ENCODE measurements around the gene KCNJ15.
"Not testable (repeated sequence)": the region's sequence is repeated elsewhere in the genome, so short reads cannot be mapped to it uniquely, and the experiment has no call there.

The KCNJ15 gene

DNA sequence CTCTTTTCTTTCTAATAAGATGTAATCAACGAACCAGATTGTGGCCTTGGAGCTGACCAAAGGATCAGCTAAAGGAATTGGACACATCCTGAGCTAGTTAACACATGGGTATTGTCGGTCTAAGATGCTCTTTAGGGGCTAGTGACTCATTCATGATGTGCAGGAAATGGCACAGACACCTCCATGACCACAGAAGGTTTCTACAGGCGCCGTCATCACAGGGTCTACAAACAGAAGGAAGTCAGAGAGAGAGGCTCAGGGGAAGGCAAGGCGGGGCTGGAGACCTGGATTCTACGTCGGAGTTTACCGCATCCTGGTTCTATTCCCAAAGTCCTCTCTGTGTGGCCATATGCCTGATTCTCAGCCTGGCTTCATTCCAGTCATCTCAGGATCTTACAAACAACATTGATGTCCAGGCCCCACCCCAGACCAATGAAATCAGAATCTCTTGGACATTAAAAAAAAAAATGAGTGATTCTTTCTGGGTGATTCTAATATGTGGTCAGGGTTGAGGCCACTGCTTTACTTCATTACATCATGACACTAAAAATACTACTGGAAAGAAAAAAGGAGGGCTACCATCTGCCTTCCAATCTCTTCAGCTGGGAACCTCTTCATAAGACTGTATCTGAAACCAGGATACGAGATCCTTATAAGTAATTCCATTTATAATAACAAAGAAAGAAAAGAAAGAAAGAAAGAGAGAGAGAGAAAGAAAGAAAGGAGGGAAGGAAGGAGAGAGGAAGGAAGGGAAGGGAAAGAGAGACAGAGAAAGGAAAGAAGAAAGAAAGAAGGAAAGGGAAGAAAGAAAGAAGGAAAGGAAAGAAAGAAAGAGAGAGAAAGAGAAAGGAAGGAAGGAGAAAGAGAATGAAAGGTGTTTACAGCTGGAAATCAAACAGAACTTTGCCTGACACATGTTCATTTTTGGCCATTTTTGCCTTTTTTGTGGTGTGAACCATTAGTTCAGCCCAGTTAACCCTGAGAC lies 11.6 kb upstream of the KCNJ15 start:
- DNase-seq (ENCODE audit: low spot score) = peak; percentile 99

DNA sequence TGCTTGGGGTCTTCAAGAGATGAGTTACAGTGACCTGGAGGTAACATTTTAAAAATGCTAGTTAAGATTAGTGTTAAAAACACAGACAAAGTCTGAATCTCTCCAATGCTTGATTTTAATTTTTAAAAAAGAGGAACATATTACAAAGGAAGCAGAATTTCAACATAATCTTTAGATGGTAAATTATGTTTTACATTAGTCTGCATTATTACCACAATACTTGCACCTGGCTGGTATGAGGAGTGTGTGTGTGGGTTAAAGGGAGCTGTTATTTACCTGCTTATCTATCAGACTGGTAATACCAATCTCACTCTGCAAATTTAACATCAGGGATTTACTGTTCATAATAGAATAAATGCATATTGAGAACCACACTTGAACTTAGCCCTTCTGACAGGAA lies 10.3 kb upstream of the KCNJ15 start:
- DNase-seq (ENCODE audit: low spot score) = no peak

DNA sequence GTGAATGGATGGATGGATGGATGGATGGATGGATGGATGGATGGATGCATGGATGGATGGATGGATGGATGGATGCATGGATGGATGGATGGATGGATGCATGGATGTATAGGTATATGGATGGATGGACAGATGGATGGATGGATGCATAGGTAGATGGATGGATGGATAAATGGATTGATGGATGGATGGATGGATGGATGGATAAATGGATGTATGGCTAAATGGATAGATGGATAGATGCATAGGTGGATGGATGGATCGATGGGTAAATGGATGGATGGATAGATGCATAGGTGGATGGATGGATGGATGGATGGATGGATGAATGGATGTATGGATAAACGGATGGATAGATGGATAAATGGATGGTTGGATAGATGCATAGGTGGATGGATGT lies 9.7 kb upstream of the KCNJ15 start:
- DNase-seq (ENCODE audit: low spot score) = not testable (repeated sequence)

DNA sequence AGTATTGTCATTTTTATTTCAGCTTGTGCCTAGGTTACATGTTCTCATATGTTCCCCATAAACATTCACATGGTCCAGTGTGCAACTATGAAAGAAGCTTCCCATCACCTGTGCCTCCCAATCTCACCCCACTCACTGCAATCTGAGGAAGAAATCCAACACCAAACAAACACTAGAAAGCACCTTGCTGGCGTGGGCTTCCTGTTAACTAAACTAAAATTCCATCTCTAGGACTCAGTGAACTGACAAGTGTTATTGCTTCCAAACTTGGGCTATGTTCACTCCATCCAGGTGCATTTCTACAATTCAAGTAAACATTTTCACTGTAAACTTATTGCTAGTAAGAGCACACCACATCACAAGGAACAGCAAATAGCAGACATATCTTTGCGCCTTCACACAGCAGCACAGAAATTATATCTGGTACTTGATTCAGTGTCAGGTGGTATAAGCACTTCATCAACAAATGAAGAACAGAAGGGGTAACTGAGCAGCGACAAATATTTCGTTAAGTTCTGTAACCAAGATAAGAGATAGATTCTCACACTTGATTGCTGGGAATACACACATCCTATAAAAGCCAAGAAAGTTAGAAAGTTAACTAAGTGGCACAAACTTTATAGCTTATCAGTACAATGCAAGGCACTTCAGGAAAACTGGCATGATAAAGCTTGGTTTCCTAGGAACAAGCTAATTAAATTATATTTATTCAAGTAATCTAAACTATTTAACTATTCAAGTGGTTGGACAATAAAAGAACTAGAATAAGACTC lies 8.9 kb upstream of the KCNJ15 start:
- no peak for DNase-seq (ENCODE audit: low spot score)

DNA sequence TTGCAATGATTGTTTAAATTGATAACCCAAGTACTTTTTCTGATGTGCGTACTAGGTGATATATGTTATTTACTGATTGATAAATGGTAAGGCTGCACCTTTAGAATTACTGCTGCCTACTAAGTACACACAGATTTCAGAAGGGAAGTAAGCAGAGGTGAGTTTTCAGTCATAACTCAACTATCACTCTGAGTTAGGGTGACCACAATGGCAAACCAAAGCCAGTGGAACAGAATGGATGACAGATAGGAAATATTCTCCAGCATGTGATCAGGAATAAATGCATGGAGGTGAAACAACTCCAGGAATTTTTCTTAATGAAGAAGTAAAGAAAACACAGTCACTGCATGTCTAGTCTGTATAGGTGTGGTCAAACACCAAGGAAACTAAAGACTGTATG lies 7.5 kb upstream of the KCNJ15 start:
- DNase-seq (ENCODE audit: low spot score) = no peak

DNA sequence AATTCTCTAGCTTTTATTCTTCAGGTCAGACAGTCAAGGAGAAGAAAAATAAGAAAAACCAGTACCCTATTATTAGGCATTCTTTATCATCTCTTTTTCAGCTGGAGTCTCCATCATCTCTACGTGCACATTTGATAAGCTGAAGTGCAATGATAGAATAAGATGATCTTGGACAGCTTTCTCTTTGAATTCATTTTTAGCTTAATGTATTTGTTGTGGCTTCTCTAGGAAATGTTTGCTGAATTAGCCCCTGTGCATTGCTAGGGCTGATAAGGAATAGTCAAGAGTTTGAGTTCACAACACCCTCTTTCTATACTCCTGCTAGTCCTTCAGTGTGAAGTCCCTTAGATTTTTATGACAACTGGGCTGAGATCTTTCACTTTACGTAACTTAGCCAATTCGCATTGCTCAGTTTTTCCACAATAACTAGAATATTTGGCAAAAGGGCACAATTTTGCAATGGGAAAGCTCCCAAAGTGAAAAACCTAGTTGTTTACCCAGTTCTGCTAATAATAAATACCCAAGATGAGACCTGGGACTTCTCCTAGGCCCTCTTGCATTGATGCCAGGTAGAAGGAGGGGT lies 7.0 kb upstream of the KCNJ15 start:
- DNase-seq (ENCODE audit: low spot score) = no peak

DNA sequence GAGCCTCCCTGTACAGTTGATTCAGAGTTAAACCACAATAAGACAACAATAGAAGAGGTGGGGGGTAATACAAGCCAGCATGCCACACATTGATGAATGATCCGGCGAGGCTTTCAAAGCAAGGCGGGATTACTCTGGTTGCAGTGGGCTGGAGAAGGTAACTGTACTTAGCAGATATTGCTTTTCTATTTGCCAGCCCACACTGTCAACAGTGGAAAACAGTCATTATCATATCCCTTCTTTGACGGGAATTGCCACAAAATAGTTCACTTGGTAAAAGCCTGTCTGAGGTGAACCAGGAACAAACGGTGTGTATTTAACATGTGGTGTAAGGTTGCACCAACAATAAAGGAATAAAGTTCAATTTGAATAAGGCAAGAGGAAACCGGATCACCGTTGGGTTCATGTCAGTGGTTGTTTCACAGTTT lies 5.8 kb upstream of the KCNJ15 start:
- DNase-seq (ENCODE audit: low spot score) = no peak

DNA sequence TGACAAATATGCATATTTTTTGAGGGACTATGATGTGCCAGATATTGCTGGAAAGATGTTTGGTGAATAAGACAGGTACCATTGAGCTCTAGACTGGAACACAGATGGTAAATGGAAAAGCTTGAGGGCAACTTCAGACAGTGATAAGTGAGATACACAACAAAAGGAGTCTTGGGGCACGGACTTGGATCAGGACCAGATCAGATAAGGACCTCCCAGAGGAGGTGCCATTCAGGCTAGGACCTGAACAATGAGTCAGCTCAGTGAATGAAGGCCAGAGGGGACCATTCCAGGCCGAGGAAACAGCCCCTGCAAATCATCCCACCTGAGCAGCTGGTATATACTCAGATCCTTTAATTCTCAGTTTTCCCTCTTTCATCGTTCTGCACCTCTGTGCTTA lies 1.8 kb upstream of the KCNJ15 start:
- no peak for DNase-seq (ENCODE audit: low spot score)

DNA sequence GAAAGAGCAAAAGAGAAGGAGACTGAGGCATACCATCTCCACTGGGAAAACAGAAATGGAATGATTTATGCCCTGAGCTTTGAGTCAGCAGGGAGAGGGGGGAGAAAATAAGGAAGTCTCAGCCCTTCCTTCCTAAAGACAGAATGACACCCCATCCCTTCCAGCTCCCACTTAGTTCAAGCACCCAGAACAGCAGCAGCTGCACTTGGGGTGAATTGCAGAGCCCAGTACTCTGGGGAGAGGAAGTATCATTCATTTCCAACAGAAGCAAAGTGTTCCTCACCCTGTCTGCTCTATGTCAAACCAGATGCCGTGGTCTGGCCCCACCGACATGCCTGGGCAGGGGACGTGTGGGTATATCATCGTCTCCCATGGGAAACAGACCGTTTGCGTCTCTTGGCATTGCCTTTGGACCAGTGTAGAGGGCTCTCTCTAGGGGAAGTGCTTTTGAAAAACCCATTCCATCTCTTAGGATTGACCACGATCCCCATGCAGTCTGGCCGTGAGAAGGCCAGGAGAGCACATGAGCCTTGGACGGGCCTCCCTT lies 1.1 kb upstream of the KCNJ15 start:
- no peak for DNase-seq (ENCODE audit: low spot score)

DNA sequence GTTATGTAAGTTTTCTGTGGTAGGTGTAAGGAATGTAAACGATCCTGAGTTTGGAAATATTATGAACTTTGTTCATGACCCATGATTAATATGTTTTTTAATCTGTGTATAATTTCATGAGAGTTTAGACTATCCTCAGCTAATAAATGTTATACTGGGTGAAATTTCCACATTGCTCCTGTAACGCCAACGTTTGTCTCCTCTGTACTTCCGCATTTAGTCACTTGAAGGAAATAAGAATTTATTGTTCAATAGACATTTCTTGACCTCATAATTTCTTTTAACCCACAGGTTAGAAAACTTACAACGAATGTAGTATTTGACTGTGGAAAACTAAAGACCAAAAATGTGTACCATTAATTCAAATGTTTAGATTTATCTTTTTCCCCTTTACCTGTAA lies 876 bp downstream of the KCNJ15 start:
- peak; percentile 35 for DNase-seq (ENCODE audit: low spot score)

DNA sequence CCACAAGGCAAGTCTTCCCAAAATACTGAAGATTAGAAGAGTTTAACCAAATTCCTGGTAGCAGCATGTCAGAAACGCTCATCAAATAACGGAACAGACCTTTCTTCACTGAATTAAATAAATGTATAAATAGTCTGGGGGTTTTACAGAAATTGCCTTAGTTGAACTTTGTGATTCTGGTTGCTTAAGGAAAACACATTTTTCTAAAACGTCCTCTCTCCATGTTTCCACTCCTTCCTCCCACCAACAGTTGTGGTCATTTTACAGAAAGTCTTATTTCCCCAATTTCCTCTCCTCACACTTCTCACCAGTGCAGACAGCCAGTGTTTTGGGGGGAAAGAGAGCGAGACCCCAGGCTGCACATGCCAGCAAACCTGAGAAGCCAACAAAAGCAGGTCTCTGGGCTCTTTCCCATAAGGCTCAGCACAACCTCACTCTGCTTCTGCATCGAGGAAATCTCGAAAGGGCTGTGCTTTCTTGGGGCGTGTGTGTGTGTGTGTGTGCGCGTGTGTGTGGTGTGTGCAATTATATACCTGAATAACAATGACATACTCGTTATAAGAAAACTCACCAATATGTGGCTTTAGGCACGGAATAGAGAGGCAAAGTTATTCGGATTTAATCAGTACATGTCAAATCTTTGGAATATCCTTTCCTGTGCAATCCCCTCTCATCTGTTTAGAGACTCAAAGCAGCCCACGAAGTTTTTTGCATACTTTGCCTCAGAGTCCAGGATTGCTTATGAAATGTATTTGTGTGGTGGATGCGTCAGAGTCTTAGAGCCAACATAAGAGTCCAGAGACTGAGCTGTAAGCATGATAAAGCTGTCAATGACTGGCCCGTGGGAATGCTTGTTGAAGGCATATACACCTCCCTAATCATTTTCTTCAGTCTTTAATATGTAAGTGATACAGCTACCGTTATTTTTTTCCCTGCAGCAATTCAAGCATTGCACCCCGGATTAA lies 2.0 kb downstream of the KCNJ15 start:
- peak; percentile 87 for DNase-seq (ENCODE audit: low spot score)

DNA sequence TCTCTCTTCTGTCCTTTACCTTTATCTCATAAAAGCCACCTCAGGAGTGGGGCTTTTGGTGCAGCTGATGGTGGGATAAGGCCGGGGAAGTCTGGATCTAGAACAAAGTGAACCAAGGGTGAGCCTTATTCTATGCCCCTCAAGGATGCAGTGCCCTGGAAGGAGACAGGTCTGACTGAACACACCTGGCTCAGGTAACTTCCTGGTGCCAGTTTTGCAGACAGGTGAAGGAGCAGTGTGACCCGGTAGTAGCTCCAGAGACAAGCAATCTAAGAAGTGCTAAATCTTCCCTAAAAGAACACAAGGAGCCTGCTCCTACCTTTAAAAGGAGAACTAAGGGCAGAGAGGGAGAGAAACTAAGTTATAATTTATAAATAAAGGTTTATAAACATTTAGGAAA lies 2.9 kb downstream of the KCNJ15 start:
- DNase-seq (ENCODE audit: low spot score) = no peak

DNA sequence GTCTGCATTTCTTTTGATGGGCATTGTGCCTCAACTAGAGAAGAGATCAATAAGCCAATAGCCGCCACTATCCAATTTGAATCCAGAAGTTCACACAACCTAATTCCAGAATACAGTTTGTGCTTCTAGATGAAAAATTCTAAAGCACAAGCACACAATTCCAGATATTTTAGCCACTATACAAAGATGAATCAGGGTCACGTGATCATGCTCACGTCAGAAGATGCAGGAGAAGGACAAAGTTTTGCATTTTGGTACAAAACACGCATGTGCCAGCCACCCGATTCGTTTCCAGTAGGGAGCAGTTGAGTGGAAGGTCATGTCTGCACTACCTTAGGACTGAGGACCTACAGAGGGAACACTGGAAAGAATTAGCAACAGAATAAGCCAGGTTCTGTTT lies 3.6 kb downstream of the KCNJ15 start:
- DNase-seq (ENCODE audit: low spot score) = peak; percentile 26

DNA sequence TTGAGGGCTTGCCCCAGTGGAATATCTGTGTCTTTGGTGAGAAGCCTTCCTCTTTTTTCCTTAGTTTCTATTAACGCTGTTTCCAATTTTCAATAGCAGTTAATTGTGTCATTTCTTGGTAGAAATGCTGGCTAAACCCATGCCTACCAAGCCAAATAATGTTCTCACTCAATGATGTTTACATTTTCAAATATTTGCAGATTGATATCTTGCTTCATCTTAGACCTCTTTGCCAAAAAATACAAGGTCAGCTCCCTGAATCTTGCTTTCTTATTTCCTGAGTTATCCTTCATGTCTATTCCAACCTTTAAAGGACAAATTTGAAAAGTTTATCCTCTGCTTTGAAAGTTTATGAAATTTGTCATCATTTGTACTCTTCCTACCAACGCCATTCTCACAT lies 5.1 kb downstream of the KCNJ15 start:
- no peak for DNase-seq (ENCODE audit: low spot score)

DNA sequence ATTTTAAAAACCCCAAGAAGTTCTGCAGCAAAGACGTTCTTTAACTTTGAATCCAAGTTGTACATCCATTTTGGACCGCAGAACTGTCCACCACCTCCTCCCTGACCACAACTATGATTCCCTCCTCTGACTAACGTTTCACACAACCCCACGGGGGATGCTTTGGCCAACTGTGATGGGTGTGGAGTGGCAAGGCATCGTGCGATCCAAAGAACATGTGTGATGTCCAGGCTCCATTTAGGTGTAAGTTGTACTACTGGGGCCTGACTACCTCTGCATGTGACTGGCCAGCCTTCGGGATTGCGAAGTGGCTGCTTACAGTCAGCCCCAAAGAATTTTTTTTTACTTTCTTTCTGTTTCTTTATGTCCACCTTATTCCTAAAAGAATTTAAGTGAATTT lies 6.7 kb downstream of the KCNJ15 start:
- peak; percentile 83 for DNase-seq (ENCODE audit: low spot score)

DNA sequence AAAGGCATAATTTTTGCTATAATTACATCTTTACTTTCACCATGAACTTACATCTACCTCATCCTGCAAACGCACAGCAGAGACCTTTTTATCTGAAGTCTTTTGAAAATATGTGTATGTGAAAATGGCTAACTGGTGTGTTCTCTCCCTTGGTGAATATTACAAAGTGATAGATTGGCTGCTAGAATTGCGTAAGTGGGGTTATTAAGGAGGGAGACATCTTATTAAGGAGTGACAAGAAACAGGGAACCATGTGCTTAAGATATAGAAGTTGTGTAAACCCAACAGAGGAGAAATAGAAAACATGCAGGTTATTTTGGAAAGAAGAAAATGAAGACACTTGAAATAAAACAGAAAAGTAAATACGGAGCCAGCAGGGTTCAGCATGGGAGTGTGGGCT lies 7.8 kb downstream of the KCNJ15 start:
- DNase-seq (ENCODE audit: low spot score) = no peak

DNA sequence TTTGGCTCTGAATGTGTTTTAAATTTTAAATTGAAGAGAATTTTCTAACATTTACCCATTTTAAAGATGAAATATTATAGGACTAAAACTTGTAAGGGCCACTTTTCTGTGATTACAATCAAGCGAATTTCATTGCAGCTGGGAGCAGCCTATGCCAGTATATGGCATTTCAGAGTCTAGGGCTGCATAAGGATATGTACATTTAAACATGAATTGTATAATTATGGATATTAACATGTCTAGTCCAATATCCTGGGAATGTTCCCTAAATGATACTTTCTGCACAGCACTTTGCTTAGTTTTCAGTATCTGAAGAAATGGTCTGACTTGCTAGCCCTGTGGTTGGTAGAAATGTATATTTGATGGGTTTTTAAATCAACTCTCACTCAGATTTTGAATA lies 8.4 kb downstream of the KCNJ15 start:
- DNase-seq (ENCODE audit: low spot score) = no peak

DNA sequence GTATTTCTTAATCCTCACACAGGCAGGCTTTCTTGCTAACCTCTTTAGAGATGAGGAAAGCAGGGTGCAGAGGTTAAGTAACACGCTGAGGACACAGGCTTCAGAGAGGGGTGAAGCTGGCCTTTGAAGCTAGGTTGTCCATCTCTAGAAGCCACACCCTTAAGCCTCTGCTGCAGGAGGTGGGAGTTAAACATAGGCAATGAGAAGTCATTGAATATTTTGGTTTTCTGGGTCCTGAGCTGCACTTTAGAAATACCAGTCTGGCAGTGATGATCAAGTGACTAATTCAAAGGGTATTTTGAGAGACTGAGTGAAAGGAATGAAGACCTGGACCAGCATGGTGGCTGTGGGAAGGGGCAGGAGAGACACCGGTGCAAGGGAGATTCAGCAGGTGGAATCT lies 9.9 kb downstream of the KCNJ15 start:
- peak; percentile 77 for DNase-seq (ENCODE audit: low spot score)

DNA sequence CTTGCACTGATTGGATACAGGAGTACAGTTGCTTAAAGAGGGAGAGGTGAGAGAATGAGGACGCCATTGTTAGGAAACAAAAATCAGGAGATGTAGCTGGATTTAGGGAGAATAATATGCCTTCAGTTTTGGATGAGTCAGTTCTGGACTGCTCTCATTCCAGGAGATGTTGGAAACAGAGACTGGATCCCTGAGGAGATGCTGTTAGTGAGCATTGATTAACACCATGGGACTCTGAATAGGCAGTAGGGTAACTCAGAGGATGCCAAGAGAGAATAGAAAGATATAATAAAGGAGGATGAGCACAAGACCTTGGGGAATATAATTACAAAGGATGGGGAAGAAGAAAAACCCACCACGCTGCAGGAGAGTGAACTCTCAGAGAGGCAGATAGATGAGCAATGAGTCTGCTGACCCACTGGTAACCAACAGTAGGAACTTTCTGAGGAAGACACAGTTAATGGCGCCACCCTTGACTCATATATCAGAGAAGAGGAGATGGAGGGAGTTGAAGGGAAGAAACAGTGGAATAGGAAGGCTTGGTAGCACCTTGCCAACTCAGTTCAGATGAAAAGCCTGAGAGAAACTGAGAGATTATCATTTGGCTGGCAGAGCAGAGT lies 10.5 kb downstream of the KCNJ15 start:
- peak; percentile 44 for DNase-seq (ENCODE audit: low spot score)

DNA sequence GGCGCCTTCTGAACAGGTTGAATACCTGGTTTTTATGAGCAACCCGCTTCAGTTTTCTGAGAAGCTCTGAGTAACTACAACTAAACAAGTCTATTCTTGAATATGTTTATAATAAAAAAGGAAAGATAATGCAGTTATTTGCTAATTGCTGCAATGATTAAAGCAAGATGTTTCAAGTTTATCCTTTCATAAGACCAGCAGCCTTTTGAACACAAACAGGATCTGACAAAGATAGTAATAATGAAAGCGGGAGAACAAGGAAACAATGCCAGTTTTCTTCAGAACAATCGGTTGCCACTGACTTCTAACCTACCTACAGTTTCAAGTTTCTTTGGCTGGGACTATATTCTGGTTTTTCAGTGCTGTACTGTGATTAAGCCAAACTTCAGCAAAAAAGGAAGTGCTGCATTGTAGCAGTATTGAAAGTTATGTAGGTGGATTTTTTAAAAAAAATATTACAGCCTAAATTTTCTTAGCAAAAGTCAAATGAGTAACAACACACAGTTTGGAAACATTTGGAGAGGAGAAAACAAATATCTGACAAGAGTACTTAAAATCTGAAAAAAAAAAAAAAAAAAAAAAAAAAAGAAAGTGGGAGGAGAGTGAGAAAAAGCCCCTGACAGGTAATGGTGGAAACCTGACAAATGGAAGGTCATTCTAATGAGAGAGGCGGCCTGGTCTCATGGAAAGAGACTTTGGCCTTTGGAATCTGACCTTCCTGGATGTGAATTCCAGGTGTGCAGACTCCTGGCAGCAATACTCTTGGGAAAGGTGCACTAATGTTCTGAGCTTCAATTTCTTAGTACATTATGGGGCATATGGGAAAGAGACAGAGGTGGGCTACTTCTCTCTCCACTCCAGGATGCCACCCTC lies 11.4 kb downstream of the KCNJ15 start:
- DNase-seq (ENCODE audit: low spot score) = no peak
